ENCODE measurements around the gene TMEM169. TPM values are rescaled to one million over a fixed set of nuclear protein-coding genes. Genes with fewer than 3 reads are reported as not detected.

The TMEM169 gene
- total and polyA plus RNA-seq, 10 of the 15 experiments (the other 5 are each of a cell fraction or from before 2014, with no cell fraction given) = 0.23 to 3.2 (median 2.3) TPM

- no peak for TF ChIP-seq SRF (IDR thresholded peaks at IDR 0.05; ENCODE audit: low read depth in 2 of 2, low read length in 2 of 2)
- TF ChIP-seq RFX5 (IDR thresholded peaks at IDR 0.05; ENCODE audit: low read depth, low read length) = no peak
- no peak for TF ChIP-seq NBN (IDR thresholded peaks at IDR 0.05)
- TF ChIP-seq IRF5 (IDR thresholded peaks at IDR 0.05; ENCODE audit: borderline replicate concordance) = no peak
- no peak for TF ChIP-seq E4F1 (IDR thresholded peaks at IDR 0.05; ENCODE audit: borderline replicate concordance, partially characterized antibody)
- no peak for TF ChIP-seq ATF2 (IDR thresholded peaks at IDR 0.05; ENCODE audit: low read length)
- TF ChIP-seq NFYB (IDR thresholded peaks at IDR 0.05; ENCODE audit: insufficient read depth, low read depth, low read length) = no peak
- TF ChIP-seq ETV6 (conservative IDR thresholded peaks at IDR 0.05 in 1 of 2, IDR thresholded peaks at IDR 0.05 in 1 of 2; ENCODE audit: borderline replicate concordance in 1 of 2, low read depth in 1 of 2) = no peak
- TF ChIP-seq KAT2A (conservative IDR thresholded peaks at IDR 0.05; ENCODE audit: control insufficient read depth, low read depth, low read length) = no peak
- no peak for TF ChIP-seq ATF7 (IDR thresholded peaks at IDR 0.05; ENCODE audit: low read depth)
- no peak for TF ChIP-seq YBX1 (IDR thresholded peaks at IDR 0.05)
- TF ChIP-seq NR2C1 (IDR thresholded peaks at IDR 0.05) = no peak
- no peak for TF ChIP-seq E2F4 (IDR thresholded peaks at IDR 0.05; ENCODE audit: low read depth, low read length)
- no peak for TF ChIP-seq CBX5 (IDR thresholded peaks at IDR 0.05; ENCODE audit: low read depth)
- TF ChIP-seq ELK1 (IDR thresholded peaks at IDR 0.05; ENCODE audit: low read depth, low read length) = no peak
- no peak for TF ChIP-seq GABPA (IDR thresholded peaks at IDR 0.05; ENCODE audit: low read depth)
- TF ChIP-seq GATAD2B (conservative IDR thresholded peaks at IDR 0.05; ENCODE audit: low read depth) = no peak
- 0 out of 2 replicates have a peak, but pooled peaks have one; percentile 53 for TF ChIP-seq CHD2 (IDR thresholded peaks at IDR 0.05; ENCODE audit: borderline replicate concordance, low read depth, low read length)
- no peak for TF ChIP-seq NR2F1 (conservative IDR thresholded peaks at IDR 0.05)
Observed at GRCh38 chr2:216114714-216115531, 33.2 kb downstream of the TMEM169 start (continued).
